ENCODE data around the gene DCANP1. TPM values are rescaled to one million over a fixed set of nuclear protein-coding genes. Genes with fewer than 3 reads are reported as not detected.

DCANP1 gene
- total and polyA plus RNA-seq, 2 experiments from 2014 or later: not detected

- H2AFZ ChIP-seq: no peak overlapping the region
- DNase-seq (ENCODE audit: low spot score): no peak
- no peaks in the 10 kb centered on the region for H4K20me1 ChIP-seq (ENCODE audit: insufficient read depth, poor library complexity, severe bottlenecking)
- WGBS (ENCODE audit: low lambda C conversion rate, missing lambda C conversion rate): 82% methylated on average over 11 of the region's 11 CpGs
- no peaks in the 10 kb centered on the region for H3K9me3 ChIP-seq (ENCODE audit: low read depth)
- no peaks in the 10 kb centered on the region for H3K4me1 ChIP-seq (ENCODE audit: insufficient read depth)
- H3K9me2 ChIP-seq (replicated peaks; ENCODE audit: insufficient read depth): no peaks in the 10 kb centered on the region
- H3K4me3 ChIP-seq: no peak overlapping the region
- no peaks in the 10 kb centered on the region for H3K36me3 ChIP-seq (replicated peaks; ENCODE audit: insufficient read depth, low read depth)
- H3K27ac ChIP-seq: no peak overlapping the region
- peaks cover 26% of the 10 kb centered on the region for H3K27me3 ChIP-seq
- H3K4me2 ChIP-seq: no peak overlapping the region
- H3K79me2 ChIP-seq: no peaks in the 10 kb centered on the region
- TF ChIP-seq EZH2 (IDR thresholded peaks at IDR 0.05; ENCODE audit: borderline replicate concordance) (no peak), CTCF (IDR thresholded peaks at IDR 0.05; ENCODE audit: poor library complexity) (no peak), EZH2phosphoT487 (IDR thresholded peaks at IDR 0.05; ENCODE audit: low read depth, severe bottlenecking, unreplicated experiment) (no peak)
Measured at GRCh38 chr5:135460246-135461033, 13.3 kb upstream of the DCANP1 start.

- H4K20me1 ChIP-seq (ENCODE audit: insufficient read depth, poor library complexity, severe bottlenecking): no peaks in the 10 kb centered on the region
- no peaks in the 10 kb centered on the region for H3K9me3 ChIP-seq (ENCODE audit: low read depth)
- H3K27ac ChIP-seq: no peak overlapping the region
- no peak for DNase-seq (ENCODE audit: low spot score)
- 46% methylated on average over 5 of the region's 5 CpGs for WGBS (ENCODE audit: low lambda C conversion rate, missing lambda C conversion rate)
- H3K4me2 ChIP-seq: no peak overlapping the region
- H2AFZ ChIP-seq: no peak overlapping the region
- H3K9me2 ChIP-seq (replicated peaks; ENCODE audit: insufficient read depth): no peaks in the 10 kb centered on the region
- H3K4me1 ChIP-seq (ENCODE audit: insufficient read depth): no peaks in the 10 kb centered on the region
- TF ChIP-seq CTCF (IDR thresholded peaks at IDR 0.05; ENCODE audit: poor library complexity) (no peak), EZH2phosphoT487 (IDR thresholded peaks at IDR 0.05; ENCODE audit: low read depth, severe bottlenecking, unreplicated experiment) (no peak), EZH2 (IDR thresholded peaks at IDR 0.05; ENCODE audit: borderline replicate concordance) (no peak)
- H3K27me3 ChIP-seq: peaks cover 11% of the 10 kb centered on the region
- H3K79me2 ChIP-seq: no peaks in the 10 kb centered on the region
- no peak overlapping the region for H3K4me3 ChIP-seq
- H3K36me3 ChIP-seq (replicated peaks; ENCODE audit: insufficient read depth, low read depth): no peaks in the 10 kb centered on the region
Measured at GRCh38 chr5:135458921-135459331, 11.8 kb upstream of the DCANP1 start.

- no peak overlapping the region for H2AFZ ChIP-seq
- H3K27me3 ChIP-seq: peaks cover 5% of the 10 kb centered on the region
- H3K4me1 ChIP-seq (ENCODE audit: insufficient read depth): no peaks in the 10 kb centered on the region
- no peaks in the 10 kb centered on the region for H3K9me3 ChIP-seq (ENCODE audit: low read depth)
- H3K79me2 ChIP-seq: no peaks in the 10 kb centered on the region
- no peak overlapping the region for H3K4me3 ChIP-seq
- 94% methylated on average over 4 of the region's 4 CpGs for WGBS (ENCODE audit: low lambda C conversion rate, missing lambda C conversion rate)
- no peak overlapping the region for H3K27ac ChIP-seq
- TF ChIP-seq CTCF (IDR thresholded peaks at IDR 0.05; ENCODE audit: poor library complexity) (no peak), EZH2phosphoT487 (IDR thresholded peaks at IDR 0.05; ENCODE audit: low read depth, severe bottlenecking, unreplicated experiment) (no peak), EZH2 (IDR thresholded peaks at IDR 0.05; ENCODE audit: borderline replicate concordance) (no peak)
- no peak for DNase-seq (ENCODE audit: low spot score)
- H3K4me2 ChIP-seq: no peak overlapping the region
- H3K36me3 ChIP-seq (replicated peaks; ENCODE audit: insufficient read depth, low read depth): no peaks in the 10 kb centered on the region
- no peaks in the 10 kb centered on the region for H4K20me1 ChIP-seq (ENCODE audit: insufficient read depth, poor library complexity, severe bottlenecking)
- no peaks in the 10 kb centered on the region for H3K9me2 ChIP-seq (replicated peaks; ENCODE audit: insufficient read depth)
Measured at GRCh38 chr5:135458356-135458755, 11.2 kb upstream of the DCANP1 start.
